H1 (cell line): ENCODE results near the gene EXD3. TPM values are rescaled to one million over a fixed set of nuclear protein-coding genes. Genes with fewer than 3 reads are reported as not detected.

Experiments
- CEBPB ChIP-seq: IDR thresholded peaks from 2 replicates; pipeline ENCODE4 v1.6.1; 2012; ENCODE audit warnings: low read depth, low read length
- EZH2 ChIP-seq: fragments of 200-600 bp; sonication (generic); IDR thresholded peaks from 2 replicates; pipeline ENCODE4 v1.7.1; 2012; ENCODE audit warnings: low read depth, mild to moderate bottlenecking, moderate library complexity, low read length, inconsistent platforms; ENCODE audit not compliant: severe bottlenecking
- TCF12 ChIP-seq: IDR thresholded peaks from 2 replicates; pipeline ENCODE4 v1.6.1; 2011; ENCODE audit warnings: low read depth, mild to moderate bottlenecking, low read length
- polyA plus RNA-seq, 7 experiments: library from polyadenylated mRNA; depleted of rRNA in 3 of 7; stranded (reverse) in 5 of 7; unstranded in 2 of 7; fragments of >200 nt in 5 of 7; fragments of 200-250 nt in 2 of 7; gene quantifications; 1 replicate in 5 of 7; 2 replicates in 1 of 7; 4 replicates in 1 of 7; pipeline versions ENCODE4 v1.2.1 to v1.2.3, GENCODE V29; 2011 to 2013; ENCODE audit warnings: missing spikeins in 2 of 7, mixed read lengths in 2 of 7
- total RNA-seq: library from RNA; stranded (reverse); fragmentation: NEBNext Ultra II Directional; extraction: Animal tissue kit (Norgen Biotek cat#: 25700); gene quantifications from 2 replicates; pipeline ENCODE4 v1.2.1, GENCODE V29; 2021

Gene EXD3
- total and polyA plus RNA-seq, 2 of the 8 experiments (the other 6 are each of a cell fraction or from before 2014, with no cell fraction given) = 7.2 to 9.4 TPM

DNA sequence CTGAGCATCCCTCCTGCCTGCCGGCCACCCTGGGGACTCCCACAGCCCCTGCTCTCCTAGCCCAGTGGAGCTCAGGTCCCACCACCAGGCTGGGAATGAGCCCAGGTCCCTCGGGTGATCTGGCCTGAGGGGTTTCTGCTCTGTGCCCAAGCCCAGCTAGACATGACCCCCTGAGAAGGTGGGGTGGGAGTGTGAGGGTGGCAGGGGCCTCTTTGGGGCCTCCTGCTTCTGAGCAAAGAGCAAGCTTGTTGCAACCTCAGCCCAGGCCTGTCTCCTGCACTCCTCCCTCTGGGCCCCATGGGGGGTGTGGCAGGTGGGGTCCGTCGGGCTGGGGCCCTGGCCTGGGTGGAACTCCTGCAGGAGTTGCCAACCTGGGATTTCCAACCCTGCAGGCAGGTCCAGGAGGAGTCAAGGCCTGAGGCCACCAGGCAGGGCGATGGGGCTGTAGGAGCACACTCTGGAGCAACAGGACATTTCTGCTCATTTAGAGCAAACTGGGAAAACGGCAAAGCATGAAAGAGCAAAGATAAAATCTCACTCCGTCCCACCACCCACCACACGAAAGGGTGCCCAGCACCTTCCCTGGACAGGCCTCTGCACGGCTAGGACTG lies 109.5 kb downstream of the EXD3 start (continued):
- TF ChIP-seq EZH2 (no peak), CEBPB (no peak), TCF12 (no peak)
- TF ChIP-seq, all 59 proteins: peak for 0
